ENCODE data around the gene FOXC1.

The FOXC1 gene

DNA sequence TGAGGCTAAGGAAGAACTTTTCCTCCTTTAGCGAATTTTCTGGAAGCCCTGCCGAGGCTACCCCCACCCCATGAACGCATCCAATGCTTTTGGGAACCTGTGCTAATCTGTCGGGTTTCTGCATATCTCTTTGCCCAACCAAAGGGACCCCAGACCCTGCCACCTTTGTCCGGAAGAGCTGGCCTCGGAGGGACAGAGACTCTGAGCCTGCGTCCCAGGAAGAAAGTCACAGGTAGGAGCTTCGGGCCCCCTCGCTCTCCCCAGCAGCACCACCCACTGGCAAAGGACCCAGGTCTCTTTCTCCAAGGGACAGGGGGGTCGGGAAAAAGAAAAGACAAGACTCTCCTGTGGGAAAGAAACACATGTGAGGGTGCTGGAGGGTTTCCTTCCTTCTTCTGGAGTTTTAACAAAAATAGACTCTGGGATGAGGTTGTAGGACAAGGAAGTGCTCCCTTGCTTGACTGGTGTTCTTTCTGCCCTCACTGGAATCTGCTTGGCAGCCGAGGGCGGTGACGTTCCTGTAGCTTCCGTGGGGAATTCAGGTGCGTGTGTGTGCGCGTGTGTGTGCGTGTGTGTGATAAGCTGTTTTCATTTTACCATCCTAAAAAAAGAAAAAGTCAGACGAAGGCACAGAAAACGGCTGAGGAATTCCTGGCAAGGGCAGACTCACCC is 16.3 kb upstream of the FOXC1 start:
- TF ChIP-seq CTCF (IDR thresholded peaks at IDR 0.05; ENCODE audit: extremely low read depth, insufficient read depth, missing control alignments) = no peak
- in situ Hi-C loops (cut with MboI; ENCODE audit: low pct_unique_long_range_greater_than_20kb, low sequenced_read_pairs, unreplicated experiment) = loop anchor here (10.0 to 25.0 kb wide), 2 partner anchors 761 to 1044 kb away; no protein-coding TSS in a partner anchor

GRCh38 chr6:1593958-1594314 is 15.8 kb upstream of the FOXC1 start:
- no peak for TF ChIP-seq CTCF (IDR thresholded peaks at IDR 0.05; ENCODE audit: extremely low read depth, insufficient read depth, missing control alignments)
- no peak for DNase-seq (ENCODE audit: low spot score)
- in situ Hi-C loops (cut with MboI; ENCODE audit: low pct_unique_long_range_greater_than_20kb, low sequenced_read_pairs, unreplicated experiment) = loop anchor here (10.0 to 25.0 kb wide), 2 partner anchors 761 to 1043 kb away; no protein-coding TSS in a partner anchor

More for the DNA sequence above, 16.3 kb upstream of the FOXC1 start:
- no peak for DNase-seq (ENCODE audit: low spot score)

DNA sequence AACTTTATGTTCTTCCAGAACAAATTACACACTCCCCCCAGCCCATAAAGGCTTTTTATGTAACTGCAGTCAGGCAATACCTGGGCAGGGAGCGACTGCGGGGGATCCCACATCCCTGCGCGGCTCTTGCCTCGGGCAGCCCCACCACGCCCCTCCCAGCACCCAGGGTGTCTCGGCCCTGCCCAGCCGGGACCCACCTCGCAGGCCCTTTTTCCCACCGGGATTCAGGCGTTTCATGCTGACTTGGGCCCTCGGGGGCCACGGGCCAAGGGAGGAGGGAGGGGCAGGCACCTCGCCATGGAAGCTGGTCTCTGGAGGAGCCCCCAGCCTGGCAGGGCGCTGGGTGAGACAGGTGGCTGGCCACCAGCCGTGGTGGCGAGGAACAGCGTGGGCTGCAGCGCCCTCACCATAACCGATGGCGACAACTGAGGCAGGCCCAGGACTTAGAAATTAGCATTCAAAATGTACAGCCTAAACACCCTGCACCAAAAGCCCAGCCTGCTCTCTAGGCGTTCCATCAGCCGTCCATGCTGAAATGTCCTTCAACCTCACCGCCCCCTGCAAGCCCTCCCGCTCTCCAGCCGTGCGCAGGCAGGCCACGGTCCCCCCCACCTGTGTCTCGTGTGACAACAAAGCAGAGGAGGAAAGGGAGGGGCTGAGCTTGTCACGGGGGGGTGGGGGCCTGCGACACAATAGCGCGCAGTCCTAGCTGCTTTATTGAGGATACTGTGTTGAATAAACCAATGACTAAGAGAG is 15.1 kb upstream of the FOXC1 start:
- TF ChIP-seq CTCF (IDR thresholded peaks at IDR 0.05; ENCODE audit: extremely low read depth, insufficient read depth, missing control alignments) = no peak
- in situ Hi-C loops (cut with MboI; ENCODE audit: low pct_unique_long_range_greater_than_20kb, low sequenced_read_pairs, unreplicated experiment) = loop anchor here (10.0 to 25.0 kb wide), 2 partner anchors 760 to 1043 kb away; no protein-coding TSS in a partner anchor

GRCh38 chr6:1595271-1596087 is 14.2 kb upstream of the FOXC1 start:
- no peak for TF ChIP-seq CTCF (IDR thresholded peaks at IDR 0.05; ENCODE audit: extremely low read depth, insufficient read depth, missing control alignments)
- no peak for DNase-seq (ENCODE audit: low spot score)
- in situ Hi-C loops (cut with MboI; ENCODE audit: low pct_unique_long_range_greater_than_20kb, low sequenced_read_pairs, unreplicated experiment) = loop anchor here (10.0 to 25.0 kb wide), 2 partner anchors 759 to 1042 kb away; no protein-coding TSS in a partner anchor

More for the DNA sequence above, 15.1 kb upstream of the FOXC1 start:
- no peak for DNase-seq (ENCODE audit: low spot score)

GRCh38 chr6:1596088-1596852 is 13.4 kb upstream of the FOXC1 start:
- TF ChIP-seq CTCF (IDR thresholded peaks at IDR 0.05; ENCODE audit: extremely low read depth, insufficient read depth, missing control alignments) = peak; percentile 94
- in situ Hi-C loops (cut with MboI; ENCODE audit: low pct_unique_long_range_greater_than_20kb, low sequenced_read_pairs, unreplicated experiment) = loop anchor here (10.0 to 25.0 kb wide), 2 partner anchors 759 to 1041 kb away; no protein-coding TSS in a partner anchor
- DNase-seq (ENCODE audit: low spot score) = peak; percentile 87
